Astrocyte of the cerebellum (primary cell): Measurements from ENCODE around the gene TSPOAP1.

Experiments
- DNase-seq: peaks from one replicate; pipeline ENCODE4 v3.0.0-alpha.2; 2011; ENCODE audit warnings: low read depth
- H3K4me3 ChIP-seq: 2 replicates; pipeline ENCODE4 v1.5.1; 2011; ENCODE audit warnings: mild to moderate bottlenecking, low read depth, low read length, moderate library complexity
- CTCF ChIP-seq: IDR thresholded peaks from 2 replicates; pipeline ENCODE4 v1.5.1; 2012; ENCODE audit warnings: low read length, low read depth, moderate library complexity, mild to moderate bottlenecking; ENCODE audit errors: missing control alignments
- in situ Hi-C: cut with HindIII; loops from 2 replicates; pipeline ENCODE4 v1.10.0; 2017; ENCODE audit warnings: low sequenced_read_pairs

The TSPOAP1 gene

GRCh38 chr17:58324409-58325288 lies 3.9 kb downstream of the TSPOAP1 start:
- peak overlapping the region; percentile 36 for H3K4me3 ChIP-seq
- in situ Hi-C loops, result no loop called here
- DNase-seq, result no peak
- TF ChIP-seq CTCF, result no peak

GRCh38 chr17:58324056-58324408 lies 4.6 kb downstream of the TSPOAP1 start:
- no peak for DNase-seq

GRCh38 chr17:58323366-58324055 lies 5.1 kb downstream of the TSPOAP1 start:
- H3K4me3 ChIP-seq, result peak overlapping the region; percentile 36
- in situ Hi-C loops, result no loop called here
- no peak for TF ChIP-seq CTCF
- no peak for DNase-seq

More at GRCh38 chr17:58324056-58324408, 4.6 kb downstream of the TSPOAP1 start:
- no peak for TF ChIP-seq CTCF
- H3K4me3 ChIP-seq, result peak overlapping the region; percentile 36
- in situ Hi-C loops, result no loop called here

GRCh38 chr17:58322581-58323185 lies 5.9 kb downstream of the TSPOAP1 start:
- in situ Hi-C loops, result no loop called here
- no peak for DNase-seq
- H3K4me3 ChIP-seq, result no peak overlapping the region
- no peak for TF ChIP-seq CTCF

GRCh38 chr17:58321571-58322525 lies 6.7 kb downstream of the TSPOAP1 start:
- no peak for TF ChIP-seq CTCF
- in situ Hi-C loops, result no loop called here
- no peak for DNase-seq
- H3K4me3 ChIP-seq, result no peak overlapping the region
